ENCODE measurements around the gene LOC128125822.
A peak's percentile ranks its signal among the peaks of the same experiment; 100 is the strongest.
"Not testable (repeated sequence)": the region's sequence is repeated elsewhere in the genome, so short reads cannot be mapped to it uniquely, and the experiment has no call there.

Gene LOC128125822

DNA sequence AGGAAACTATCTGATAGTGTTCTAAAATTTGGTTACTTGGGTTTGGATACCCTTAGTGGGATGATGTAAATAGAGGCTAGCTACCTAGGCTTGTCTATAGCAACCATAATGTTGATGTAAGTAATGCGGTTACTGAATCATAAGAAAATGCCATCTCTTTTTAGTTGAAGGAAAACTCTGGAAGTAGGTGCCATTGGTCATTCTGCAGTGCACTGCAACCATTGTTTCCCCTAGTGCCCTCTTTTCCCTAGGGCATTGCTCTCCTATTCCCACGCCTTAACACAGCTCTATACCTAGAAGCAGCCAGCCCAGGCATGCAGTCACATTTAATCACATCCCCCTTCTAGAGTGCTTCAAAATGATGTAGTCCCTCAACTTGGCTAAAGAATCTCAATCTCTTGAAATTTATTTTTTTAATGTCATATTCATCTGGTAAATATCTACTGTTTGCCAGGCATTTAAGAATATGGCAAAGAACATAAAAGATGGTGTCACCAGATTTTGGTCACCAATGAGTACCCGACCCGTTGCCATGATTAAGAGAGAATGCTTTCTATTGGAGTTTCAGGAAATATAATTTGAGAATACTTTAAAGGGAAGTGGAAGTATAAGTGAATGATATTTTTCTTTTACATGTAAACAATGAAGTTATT is 10.4 kb downstream of the LOC128125822 start:
- no peak for ATAC-seq
- DNase-seq = no peak

DNA sequence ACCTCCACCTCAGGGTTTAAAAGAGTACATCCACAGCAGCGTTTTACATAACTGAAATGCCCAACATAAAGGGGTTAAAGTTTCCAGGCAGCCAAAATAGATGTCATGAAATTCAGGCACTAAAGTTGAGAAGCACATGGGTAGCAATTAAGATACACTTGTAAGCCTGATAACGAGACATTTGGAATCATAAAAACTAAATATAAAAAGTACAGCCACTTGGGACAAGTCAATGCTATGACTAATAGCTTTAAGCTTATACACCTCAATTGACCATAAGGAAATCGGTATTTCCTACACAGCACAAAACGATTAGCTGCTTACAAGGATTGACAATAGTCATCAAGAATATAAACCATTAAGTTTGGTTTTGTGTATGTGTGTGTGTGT is 11.8 kb downstream of the LOC128125822 start:
- DNase-seq (no peak), ATAC-seq (no peak)

DNA sequence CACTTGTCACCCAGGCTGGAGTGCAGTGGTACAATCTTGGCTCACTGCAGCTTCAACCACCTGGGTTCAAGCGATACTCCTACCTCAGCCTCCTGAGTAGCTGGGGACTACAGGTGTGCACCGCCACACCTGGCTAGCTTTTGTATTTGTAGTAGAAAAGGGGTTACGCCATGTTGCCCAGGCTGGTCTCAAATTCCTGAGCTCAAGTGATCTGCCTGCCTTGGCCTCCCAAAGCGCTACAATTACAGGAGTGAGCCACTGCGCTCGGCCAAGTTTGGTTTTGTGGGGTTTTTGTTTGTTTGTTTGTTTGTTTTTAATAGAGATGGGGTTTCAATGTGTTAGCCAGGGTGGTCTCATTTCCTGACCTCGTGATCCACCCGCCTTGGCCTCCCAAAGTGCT is 12.3 kb downstream of the LOC128125822 start:
- ATAC-seq (no peak), DNase-seq (no peak)

GRCh38 chr6:63585652-63586051 is 13.4 kb downstream of the LOC128125822 start:
- DNase-seq, ATAC-seq: not testable (repeated sequence)

GRCh38 chr6:63589952-63590411 is 17.7 kb downstream of the LOC128125822 start:
- no peak for DNase-seq
- ATAC-seq = no peak

DNA sequence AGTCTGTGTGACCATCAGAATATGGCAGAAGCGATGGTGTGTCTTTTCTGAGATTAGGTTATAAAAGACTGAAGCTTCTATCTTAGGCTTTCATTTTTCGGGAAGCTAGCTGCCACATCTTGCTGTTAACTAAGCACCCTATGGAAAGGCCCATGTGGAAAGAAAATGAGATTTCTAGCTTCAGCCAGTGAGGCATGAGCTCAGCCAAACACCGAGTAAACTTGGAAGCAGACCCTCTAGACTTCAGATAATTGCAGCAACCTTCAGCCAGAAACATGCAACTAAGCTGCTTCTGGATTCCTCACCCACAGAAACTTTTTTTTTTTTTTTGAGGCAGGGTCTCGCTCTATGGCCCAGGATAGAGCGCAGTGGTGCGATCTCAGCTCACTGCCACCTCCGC is 20.6 kb downstream of the LOC128125822 start:
- ATAC-seq = no peak

DNA sequence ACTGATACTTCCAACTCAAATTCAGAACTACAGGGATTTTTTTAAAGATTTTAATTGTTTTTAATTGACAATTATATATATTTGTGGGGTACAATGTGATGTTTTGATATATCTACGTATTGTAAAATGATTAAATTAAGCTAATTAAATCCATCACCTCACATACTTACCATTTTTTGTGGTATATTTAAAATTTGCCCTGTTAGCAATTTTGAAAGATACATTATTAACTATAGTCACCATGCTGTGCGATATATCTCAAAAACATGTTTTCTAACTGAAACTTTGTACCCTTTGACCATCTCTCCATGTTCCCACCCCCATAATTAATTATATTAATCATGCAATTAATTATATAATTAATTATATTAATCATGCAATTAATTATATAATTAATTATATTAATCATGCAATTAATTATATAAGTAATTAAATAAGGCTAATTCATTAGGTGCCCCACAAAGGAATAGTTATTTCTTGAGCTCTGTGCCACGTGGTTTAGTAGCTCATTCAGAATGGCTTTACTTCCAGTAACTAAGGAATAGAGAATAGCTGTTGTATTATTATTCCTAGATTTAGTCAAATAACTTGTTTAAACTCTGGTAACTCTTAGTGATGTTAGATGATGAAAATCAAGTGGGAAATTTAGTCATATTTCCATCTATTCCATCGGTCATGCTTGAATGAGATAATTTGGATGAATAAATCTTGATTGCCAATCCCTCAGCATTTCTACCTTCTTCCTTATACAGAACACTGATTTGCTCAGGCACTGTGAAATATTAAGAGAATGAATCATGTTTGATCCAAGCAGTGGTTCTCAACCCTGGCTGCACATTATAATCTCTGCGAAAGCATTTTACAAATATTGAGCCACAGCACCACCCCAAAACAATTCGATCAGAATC is 25.1 kb downstream of the LOC128125822 start:
- ATAC-seq (no peak), DNase-seq (no peak)

More for the DNA sequence above, 20.6 kb downstream of the LOC128125822 start:
- no peak for DNase-seq

GRCh38 chr6:63598049-63599036 is 26.1 kb downstream of the LOC128125822 start:
- peak; percentile 70 for DNase-seq
- peak; percentile 99 for ATAC-seq

- DNase-seq = no peak
These were observed 27.0 kb downstream of the LOC128125822 start for GRCh38 chr6:63599243-63599642.

GRCh38 chr6:63600136-63600535 is 27.9 kb downstream of the LOC128125822 start:
- DNase-seq (no peak), ATAC-seq (no peak)

More at GRCh38 chr6:63599243-63599642, 27.0 kb downstream of the LOC128125822 start:
- no peak for ATAC-seq

DNA sequence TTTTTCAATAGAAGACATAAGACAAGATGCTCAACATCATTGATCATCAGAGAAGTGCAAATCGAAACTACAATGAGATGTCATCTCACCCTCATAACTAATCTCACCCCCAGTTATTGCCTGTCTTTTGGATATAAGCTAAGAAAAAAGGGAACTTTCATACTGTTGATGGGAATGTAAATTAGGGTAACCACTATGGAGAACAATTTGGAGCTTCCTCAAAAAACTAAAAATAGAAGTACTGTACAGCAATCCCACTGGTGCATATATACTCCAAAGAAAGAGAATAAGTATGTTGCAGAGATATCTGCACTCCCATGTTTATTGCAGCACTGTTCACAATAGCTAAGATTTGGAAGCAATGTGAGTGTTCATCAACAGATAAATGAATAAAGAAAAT is 37.0 kb downstream of the LOC128125822 start:
- DNase-seq (no peak), ATAC-seq (no peak)

DNA sequence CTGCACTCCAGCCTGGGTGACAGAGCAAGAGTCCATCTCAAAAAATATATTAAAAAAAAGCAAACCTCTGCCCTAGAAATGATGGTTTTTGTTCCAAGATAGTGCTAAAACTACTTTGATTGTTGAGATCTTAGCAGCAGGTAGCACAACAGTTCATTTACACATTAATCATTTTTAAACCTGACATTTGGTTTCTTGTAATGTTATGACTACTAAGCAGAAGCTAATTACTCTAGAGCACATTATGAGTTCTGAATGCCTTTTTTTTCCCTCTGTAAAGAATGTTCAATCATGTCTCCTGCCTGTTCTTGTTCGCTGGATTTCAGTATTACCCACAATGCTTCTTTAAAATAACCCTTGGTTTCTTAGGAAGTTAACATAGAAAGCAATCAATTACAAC is 38.7 kb downstream of the LOC128125822 start:
- ATAC-seq (no peak), DNase-seq (no peak)

DNA sequence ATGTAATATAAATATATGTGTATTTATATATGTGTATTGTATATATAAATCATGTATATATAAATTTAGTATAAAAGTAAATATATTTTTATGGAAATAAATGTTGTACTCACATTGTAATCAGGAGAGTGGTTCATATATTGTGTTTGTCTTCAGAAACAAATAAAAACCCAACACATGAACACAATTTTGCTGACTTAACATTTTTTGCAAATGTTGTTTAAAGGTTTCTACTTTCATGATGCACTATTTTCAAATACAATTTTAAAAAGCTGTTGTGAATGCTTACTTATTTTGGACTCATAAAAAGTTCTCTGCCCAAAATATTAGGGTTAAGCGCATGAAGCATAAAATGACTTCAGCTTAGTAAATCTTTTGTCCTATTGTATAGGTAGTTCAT is 39.3 kb downstream of the LOC128125822 start:
- DNase-seq = no peak
- no peak for ATAC-seq

DNA sequence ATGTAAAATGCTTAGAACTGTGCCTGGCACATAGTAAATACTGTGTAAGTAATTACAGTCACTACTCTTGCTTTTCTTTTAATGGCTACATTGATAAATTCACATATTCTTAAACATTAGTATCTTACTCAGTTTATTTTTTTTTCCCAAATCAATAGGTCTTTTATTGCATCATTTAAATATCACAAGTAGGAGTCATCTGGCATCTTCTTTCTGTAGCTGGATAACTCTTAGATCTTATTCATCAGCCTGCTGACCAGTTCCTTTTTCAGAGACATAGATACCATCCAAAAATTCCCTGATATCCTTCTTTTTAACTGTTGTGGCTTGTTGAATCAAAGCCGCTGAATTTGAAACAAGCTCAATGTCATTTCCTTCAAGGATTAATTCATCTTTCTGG is 43.3 kb downstream of the LOC128125822 start:
- DNase-seq (no peak), ATAC-seq (no peak)

Measured in stimulated activated naive CD8-positive, alpha-beta T cell treated with anti-CD3 and anti-CD28 coated beads, Interleukin-15, Interleukin-2, amounts not matched to agents 100 U/mL and 50 U/mL, for 24 hours (primary cell).